Stimulated activated CD8-positive, alpha-beta memory T cell treated with anti-CD3 and anti-CD28 coated beads, Interleukin-4, amount 100 ng/mL, for 24 hours (primary cell): Measurements from ENCODE around the gene ZNF408.
A peak's percentile ranks its signal among the peaks of the same experiment; 100 is the strongest.
"Not testable (repeated sequence)": the region's sequence is repeated elsewhere in the genome, so short reads cannot be mapped to it uniquely, and the experiment has no call there.

Experiments
- DNase-seq: peaks from one replicate; pipeline ENCODE4 v3.0.0-alpha.2; 2020; ENCODE audit warnings: low read depth

The ZNF408 gene

GRCh38 chr11:46700241-46701077, at the start of gene ZNF408, which contains the start of gene ARHGAP1:
Gene ZNF408, plus strand, starts transcription at chr11:46701031. Its CDS starts 17 bp downstream, at chr11:46701048.
Gene ARHGAP1, minus strand, starts transcription at chr11:46700619. Its CDS starts 4,512 bp downstream, at chr11:46696107.
- DNase-seq, result peak; percentile 98

- DNase-seq, result no peak
Measured at GRCh38 chr11:46655631-46656030, 45.2 kb upstream of the ZNF408 start.

- DNase-seq, result no peak
Measured at GRCh38 chr11:46657186-46657585, 43.6 kb upstream of the ZNF408 start.

- DNase-seq, result no peak
Measured at GRCh38 chr11:46658259-46658658, 42.6 kb upstream of the ZNF408 start.

DNA sequence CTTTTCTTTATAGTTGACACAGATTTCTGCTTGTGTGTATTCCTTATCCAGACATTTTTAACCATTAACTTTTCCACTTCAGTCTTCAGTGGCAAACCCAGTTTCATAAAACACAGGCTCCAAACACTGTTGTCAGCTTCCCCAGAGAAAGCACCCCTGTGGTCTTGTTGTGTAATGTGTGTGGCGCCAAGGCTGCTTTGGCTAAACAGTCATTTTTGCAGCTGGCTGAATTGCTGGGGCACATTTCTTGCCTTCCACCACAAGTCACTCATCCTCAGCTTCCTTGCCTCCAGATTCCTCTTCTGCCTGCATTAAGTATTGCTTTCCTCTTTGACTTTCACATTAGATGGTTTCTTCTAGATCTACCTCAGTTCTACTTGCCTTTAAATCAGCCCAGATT, 40.9 kb upstream of the ZNF408 start:
- DNase-seq, result no peak

DNA sequence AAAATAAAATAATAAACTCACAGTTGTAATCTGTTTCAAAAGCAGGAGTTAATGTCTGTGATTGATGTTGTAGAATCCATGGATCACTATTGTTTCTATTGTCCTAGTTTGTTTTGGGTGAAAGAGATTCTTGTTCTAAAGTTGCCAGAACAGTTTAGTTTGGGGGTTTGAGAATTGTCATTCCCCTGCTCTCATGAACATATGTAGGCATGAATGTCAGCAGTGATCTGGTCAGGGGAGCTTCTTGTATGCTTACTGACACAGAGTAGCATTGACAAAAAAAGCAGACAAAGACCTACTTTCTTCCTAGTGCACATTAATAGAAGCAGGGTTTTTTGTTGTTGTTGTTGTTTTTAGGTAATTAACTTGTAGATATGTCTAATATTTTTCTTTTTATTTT, 39.0 kb upstream of the ZNF408 start:
- DNase-seq, result no peak

GRCh38 chr11:46662366-46662765, 38.5 kb upstream of the ZNF408 start:
- no peak for DNase-seq

DNA sequence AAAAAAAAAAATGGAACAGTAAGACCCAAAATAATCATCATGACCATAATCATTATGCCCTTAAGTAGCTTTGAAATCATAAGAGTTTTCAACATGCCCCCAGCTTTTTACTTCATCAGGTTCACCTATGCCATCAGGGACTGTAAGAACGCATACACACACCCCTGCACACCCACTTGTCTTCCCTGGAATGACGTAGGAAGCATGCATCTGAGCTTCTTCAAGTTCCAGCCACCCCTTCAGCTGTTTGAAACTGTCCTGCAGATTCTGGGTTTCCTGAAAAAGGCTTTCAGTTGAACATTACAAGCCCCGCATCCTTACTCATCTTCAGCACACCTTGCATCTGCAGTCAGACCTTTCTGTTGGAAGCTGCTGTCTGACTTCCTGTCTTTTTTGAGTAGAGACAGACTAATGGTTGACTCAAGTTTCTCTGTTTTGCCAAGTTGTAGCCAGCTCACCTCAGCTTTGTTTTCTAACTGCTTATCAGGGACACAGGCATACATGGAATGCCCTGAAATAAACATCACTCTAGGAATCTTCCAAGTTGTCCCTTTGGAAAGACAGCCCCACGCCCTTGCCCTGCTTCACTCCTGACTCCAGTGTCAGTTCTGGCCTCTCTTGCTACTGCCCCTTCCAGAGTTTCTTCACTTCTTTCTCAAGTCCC, 37.4 kb upstream of the ZNF408 start:
- no peak for DNase-seq

- no peak for DNase-seq
Measured at GRCh38 chr11:46664612-46665011, 36.2 kb upstream of the ZNF408 start.

DNA sequence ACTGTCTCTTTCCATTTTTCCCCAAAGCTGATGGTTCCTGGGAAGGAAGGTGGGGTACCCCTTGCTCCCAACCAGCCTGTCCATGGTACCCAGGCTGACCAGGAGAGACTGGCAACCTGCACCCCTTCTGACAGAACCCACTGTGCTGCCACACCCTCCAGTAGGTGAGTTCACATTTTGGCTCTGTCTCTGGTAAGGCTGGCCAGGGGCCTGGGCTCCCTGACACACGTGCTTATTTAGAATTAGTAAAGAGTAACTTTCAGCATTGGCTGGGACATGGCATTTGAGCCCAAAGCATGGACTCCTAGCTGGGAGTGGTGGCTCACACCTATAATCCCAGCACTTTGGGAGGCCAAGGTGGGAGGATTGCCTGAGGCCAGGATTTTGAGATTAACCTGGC, 35.5 kb upstream of the ZNF408 start:
- DNase-seq, result no peak

DNA sequence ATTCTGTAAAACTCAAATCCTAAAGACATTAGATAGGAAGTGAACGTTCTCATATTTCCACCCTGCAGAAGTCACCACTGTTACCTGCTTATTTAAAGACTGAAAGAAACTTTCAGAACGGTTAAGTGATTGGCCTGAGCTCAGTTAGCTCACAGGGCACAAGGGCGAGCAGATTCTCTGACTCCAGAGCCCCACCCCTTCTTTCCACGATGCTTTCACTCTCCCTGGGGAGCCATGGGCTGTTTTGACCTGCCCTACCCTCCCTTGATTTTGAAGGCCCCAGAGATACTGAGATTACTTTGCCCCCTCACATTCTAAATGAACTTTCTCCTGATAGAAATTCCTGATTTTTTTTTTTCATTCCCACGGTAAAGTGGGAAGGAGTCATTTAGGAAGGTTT, 34.3 kb upstream of the ZNF408 start:
- no peak for DNase-seq

- DNase-seq, result no peak
Measured at GRCh38 chr11:46667043-46667481, 33.8 kb upstream of the ZNF408 start.

DNA sequence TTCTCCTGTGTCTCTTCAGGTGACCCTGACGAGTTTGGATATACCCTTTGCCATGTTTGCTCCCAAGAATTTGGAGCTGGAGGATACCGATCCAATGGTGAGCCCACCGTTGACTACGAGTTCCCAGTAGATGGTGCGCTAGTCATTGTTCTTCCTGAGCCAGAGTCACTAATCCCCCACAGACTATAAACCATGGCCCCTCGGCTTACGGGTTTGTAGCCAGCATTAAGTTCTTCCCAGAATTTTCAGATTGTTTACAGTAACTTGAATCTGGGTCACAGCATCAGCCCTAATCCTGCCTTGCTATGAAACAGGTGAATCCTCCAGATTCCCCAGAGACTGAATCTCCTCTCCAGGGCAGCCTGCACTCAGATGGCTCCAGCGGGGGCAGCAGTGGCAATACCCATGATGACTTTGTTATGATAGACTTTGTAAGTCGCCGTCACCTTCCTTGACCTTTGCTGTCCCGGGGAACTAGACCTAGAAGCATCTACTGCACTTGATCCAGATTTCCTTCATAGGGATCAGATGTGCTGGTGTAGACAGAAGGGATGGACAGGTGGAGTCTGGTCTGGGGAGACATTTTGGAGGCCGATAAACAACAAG, 32.2 kb upstream of the ZNF408 start:
- DNase-seq, result no peak

DNA sequence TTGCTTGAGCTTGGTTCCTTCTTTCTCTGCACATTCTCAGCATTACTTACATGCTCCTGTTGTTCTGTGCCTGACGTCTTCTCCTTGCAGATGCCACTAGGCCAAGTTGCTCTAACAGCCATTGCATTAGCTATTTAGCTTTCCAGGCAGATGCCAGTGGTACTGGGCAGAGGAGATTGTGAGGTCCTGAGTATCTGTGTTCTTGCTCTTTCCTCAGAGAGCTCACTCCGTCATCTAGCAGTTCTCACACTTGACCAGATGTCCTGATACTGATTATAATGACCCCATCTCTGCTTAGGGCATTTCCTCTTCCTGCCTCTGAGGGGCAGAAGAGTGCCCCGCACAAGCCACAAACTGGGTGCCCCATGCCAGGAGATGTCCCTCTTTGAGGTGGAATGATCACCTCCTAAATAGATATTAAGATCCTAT, 31.1 kb upstream of the ZNF408 start:
- DNase-seq, result no peak

GRCh38 chr11:46670521-46670920, 30.3 kb upstream of the ZNF408 start:
- not testable (repeated sequence) for DNase-seq

GRCh38 chr11:46671958-46672315, 28.9 kb upstream of the ZNF408 start:
- DNase-seq, result no peak

- DNase-seq, result no peak
Measured at GRCh38 chr11:46672381-46672839, 28.4 kb upstream of the ZNF408 start.

DNA sequence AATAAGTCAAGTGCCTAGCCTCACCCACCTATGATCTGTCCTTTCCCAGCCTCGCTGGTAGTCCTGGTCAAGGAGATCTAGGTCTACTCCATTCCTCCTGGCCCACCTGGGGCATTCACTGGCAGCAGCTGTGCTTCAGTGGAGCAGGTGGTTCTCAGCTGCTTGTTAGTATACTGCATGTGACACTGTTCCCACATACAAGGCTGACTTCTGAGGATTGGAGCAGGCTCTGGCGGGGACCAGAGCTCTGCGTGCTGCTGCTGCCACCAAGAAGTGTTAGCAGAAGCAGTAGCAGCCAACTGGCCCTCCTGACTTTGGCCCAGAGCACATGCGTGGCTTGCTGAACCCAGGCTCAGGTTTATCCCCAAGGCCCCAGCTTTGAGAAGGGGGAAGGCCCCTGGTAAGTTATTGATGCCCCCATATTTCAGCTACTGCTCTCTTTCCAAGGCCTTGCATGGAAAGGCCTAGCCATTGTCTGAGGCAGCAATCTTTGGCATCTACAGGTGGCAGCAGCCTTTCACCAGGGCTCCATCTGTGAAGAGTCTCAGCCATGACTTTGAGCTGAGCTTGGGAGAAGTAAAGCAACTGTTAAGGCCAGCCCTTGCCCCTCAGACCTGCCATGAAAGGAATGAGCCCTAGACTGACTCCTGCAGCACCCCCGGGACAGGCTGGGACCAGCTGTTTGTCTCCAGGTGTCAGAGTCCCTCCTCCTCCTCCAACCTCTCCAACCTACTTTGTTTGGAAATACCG, 26.9 kb upstream of the ZNF408 start:
- DNase-seq, result no peak

DNA sequence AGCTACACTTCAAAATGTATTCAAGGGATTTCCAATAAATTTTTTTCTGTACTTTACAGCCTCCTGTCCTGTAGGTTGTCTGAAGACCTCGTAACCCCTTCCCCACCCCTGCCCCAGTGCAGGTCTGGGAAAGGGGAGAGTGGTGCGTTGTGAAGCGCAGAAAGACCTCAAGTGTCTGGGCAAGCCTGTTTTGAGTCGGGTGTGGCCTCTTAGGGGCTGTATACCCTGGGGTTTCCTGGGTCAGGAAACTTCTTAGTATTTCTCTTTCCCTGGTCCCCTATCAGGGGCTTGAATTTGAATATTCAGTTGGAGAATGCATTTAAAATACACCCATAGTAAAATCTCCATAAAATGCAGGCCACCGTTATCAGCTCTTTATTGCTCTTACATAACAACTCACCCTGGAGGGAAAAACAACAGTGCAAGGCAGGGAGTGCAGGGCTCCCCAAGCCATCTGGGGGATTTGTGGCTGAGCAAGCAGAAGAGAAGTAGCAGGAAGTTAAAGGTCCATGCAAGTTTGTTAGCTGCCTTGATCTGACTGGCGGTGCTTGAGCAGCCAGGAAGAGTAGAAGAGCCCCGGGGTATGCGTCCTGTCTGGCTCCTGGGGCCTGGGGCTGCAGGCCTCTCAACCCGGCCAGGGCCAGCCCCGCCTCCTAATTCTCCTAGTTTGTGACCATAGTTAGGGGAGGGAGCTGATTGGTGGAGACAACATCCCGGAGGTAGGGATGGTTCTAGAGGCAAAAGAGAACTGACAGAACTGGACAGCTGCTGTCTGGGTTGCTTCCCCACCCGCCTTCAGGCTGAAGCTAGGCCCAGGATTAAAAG, 26.2 kb upstream of the ZNF408 start:
- DNase-seq, result no peak

DNA sequence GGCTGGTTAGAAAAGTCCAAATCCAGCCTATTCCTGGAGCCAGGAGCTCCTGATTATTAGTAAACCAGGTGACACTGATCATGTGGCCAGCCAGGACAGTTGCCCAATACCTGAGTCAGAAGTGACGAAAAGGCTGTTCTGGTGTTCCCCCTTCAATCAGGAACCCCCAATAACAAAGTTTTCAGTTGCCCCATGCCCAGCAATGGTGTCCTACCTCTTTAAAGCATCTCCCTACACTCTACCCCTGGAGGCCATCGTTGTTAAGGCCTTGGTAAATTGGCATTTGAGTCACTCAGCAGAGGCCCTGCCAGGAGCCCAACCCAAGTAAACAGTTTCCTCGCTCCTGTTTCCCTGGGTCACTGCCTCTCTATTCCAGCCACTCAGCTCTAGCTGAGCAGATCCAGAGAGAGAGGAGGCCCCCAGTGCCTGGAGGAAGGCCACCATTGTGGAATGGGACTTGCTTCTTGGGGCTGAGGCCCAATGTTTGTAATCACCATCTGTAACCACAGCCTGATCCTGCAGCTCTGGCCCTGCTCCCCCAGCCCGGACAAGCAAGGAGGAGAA, 25.5 kb upstream of the ZNF408 start:
- no peak for DNase-seq

DNA sequence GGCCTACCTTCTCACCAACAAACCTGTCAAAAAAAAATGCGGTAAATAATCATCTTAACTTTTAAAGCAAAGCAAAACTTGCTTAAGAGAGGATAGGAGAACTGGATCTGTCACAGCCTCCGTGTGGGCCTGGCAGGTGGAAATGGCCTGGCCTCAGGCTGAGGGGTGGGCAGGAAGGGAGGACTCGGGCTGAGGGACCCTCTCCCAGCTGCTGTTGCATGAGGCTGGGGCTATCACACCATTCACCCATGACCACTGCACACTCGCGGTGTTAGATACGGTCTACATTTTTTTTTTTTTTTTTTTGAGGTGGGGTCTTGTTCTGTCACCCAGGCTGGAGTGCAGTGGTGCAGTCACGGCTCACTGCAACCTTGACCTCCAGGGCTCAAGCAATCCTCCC, 24.9 kb upstream of the ZNF408 start:
- no peak for DNase-seq
